H1 (cell line): ENCODE measurements around the gene KIFC1. TPM values are rescaled to one million over a fixed set of nuclear protein-coding genes. Genes with fewer than 3 reads are reported as not detected.

Experiments
- CTCF ChIA-PET: fragments of 300-600 bp; sonication (Branson Sonifier 250); formaldehyde crosslinking; loops from one replicate; lab custom pipeline; 2021; ENCODE audit not compliant: partially characterized antibody; lab: Charles Lee
- POLR2A ChIA-PET: fragments of 300-600 bp; sonication (Branson Sonifier 250); formaldehyde crosslinking; loops from one replicate; lab custom pipeline; 2021; ENCODE audit warnings: inconsistent platforms; ENCODE audit not compliant: partially characterized antibody; lab: Charles Lee
- DNase-seq, 2 experiments: peaks; one replicate each; pipeline versions ENCODE4 v3.0.0 to v3.0.0-alpha.2; 2010 to 2022; ENCODE audit warnings: low spot score in 2 of 2, low read depth in 1 of 2, mixed read lengths in 1 of 2
- FAIRE-seq: peaks from 2 replicates; lab custom pipeline; 2011; peaks lifted over from hg19 to GRCh38; lab: Jason Lieb, UNC
- H2AFZ ChIP-seq: 2 replicates; pipeline ENCODE4 v1.8.1; 2012; ENCODE audit warnings: low read length, inconsistent platforms
- H2AK5ac ChIP-seq: 2 replicates; pipeline ENCODE4 v1.6.1; 2013; ENCODE audit warnings: low read depth, low read length
- H2BK120ac ChIP-seq: replicated peaks from 2 replicates; pipeline ENCODE3; 2013; ENCODE audit warnings: low read depth, low read length, inconsistent platforms
- H2BK12ac ChIP-seq: 2 replicates; pipeline ENCODE4 v1.6.1; 2013; ENCODE audit warnings: low read depth, low read length
- H2BK15ac ChIP-seq: 2 replicates; pipeline ENCODE4 v1.6.1; 2013; ENCODE audit warnings: low read length
- H2BK20ac ChIP-seq: 2 replicates; pipeline ENCODE4 v1.6.1; 2013; ENCODE audit warnings: low read length
- H2BK5ac ChIP-seq: 2 replicates; pipeline ENCODE4 v1.6.1; 2013; ENCODE audit warnings: low read depth, low read length
- H3K14ac ChIP-seq: 2 replicates; pipeline ENCODE4 v1.6.1; 2013; ENCODE audit warnings: inconsistent platforms; ENCODE audit not compliant: insufficient read length
- H3K18ac ChIP-seq: 2 replicates; pipeline ENCODE4 v1.6.1; 2013; ENCODE audit warnings: low read length; ENCODE audit errors: extremely low read depth
- H3K23ac ChIP-seq: 2 replicates; pipeline ENCODE4 v1.6.1; 2013; ENCODE audit warnings: inconsistent platforms; ENCODE audit not compliant: insufficient read length
- H3K23me2 ChIP-seq: 2 replicates; pipeline ENCODE4 v1.6.1; 2013; ENCODE audit warnings: low read depth, low read length
- H3K27ac ChIP-seq: 2 replicates; pipeline ENCODE4 v1.6.1; 2011; ENCODE audit warnings: low read depth, low read length, inconsistent platforms
- H3K27me3 ChIP-seq, 4 experiments: replicated peaks in 1 of 4; 1 replicate in 1 of 4; 2 replicates in 3 of 4; pipeline versions ENCODE4 v1.6.1 to v1.8.1; 2011 to 2013; ENCODE audit warnings: low read length in 3 of 4, mild to moderate bottlenecking in 3 of 4, inconsistent platforms in 2 of 4, mixed read lengths in 2 of 4, moderate library complexity in 1 of 4; ENCODE audit not compliant: control insufficient read depth in 3 of 4, insufficient read depth in 3 of 4; ENCODE audit errors: extremely low read depth in 1 of 4
- H3K36me3 ChIP-seq, 4 experiments: 2 replicates each; pipeline versions ENCODE4 v1.6.1 to v1.8.1; 2011 to 2013; ENCODE audit warnings: mild to moderate bottlenecking in 4 of 4, low read length in 3 of 4, moderate library complexity in 2 of 4, control low read depth in 1 of 4, inconsistent platforms in 1 of 4; ENCODE audit not compliant: insufficient read depth in 4 of 4, control insufficient read depth in 2 of 4
- H3K4ac ChIP-seq: replicated peaks from 2 replicates; pipeline ENCODE3; 2013; ENCODE audit warnings: low read length, low read depth, mixed read lengths, inconsistent platforms; ENCODE audit not compliant: insufficient read length
- H3K4me1 ChIP-seq, 4 experiments: replicated peaks in 1 of 4; 1 replicate in 1 of 4; 2 replicates in 3 of 4; pipeline versions ENCODE4 v1.6.1 to v1.8.1; 2011 to 2013; ENCODE audit warnings: low read length in 3 of 4, inconsistent platforms in 2 of 4, mixed read lengths in 1 of 4; ENCODE audit not compliant: insufficient read depth in 4 of 4, control insufficient read depth in 3 of 4
- H3K4me2 ChIP-seq, 2 experiments: 2 replicates each; pipeline versions ENCODE4 v1.6.1 to v1.8.1; 2011 to 2013; ENCODE audit warnings: low read depth in 2 of 2, low read length in 2 of 2, control low read depth in 1 of 2, inconsistent platforms in 1 of 2, mild to moderate bottlenecking in 1 of 2; ENCODE audit not compliant: insufficient read depth in 1 of 2
- H3K4me3 ChIP-seq, 4 experiments: fragments of 200-600, 300-600 bp in 1 of 4; sonication (generic), shearing (Covaris generic), sonication (Bioruptor Twin) in 1 of 4; 2 replicates each; pipeline versions ENCODE4 v1.5.1 to v1.8.1; 2011 to 2016; ENCODE audit warnings: low read length in 4 of 4, low read depth in 3 of 4, control low read depth in 2 of 4, inconsistent platforms in 2 of 4, mild to moderate bottlenecking in 2 of 4, mixed read lengths in 1 of 4, moderate library complexity in 1 of 4; ENCODE audit not compliant: insufficient read depth in 2 of 4; ENCODE audit errors: extremely low read depth in 1 of 4
- H3K56ac ChIP-seq: replicated peaks from 2 replicates; pipeline ENCODE3; 2013; ENCODE audit warnings: low read depth, mild to moderate bottlenecking, mixed read lengths, low read length, inconsistent platforms; ENCODE audit not compliant: insufficient read length
- H3K79me1 ChIP-seq: 2 replicates; pipeline ENCODE4 v1.6.1; 2013; ENCODE audit warnings: low read depth, low read length, control low read depth
- H3K79me2 ChIP-seq, 2 experiments: 2 replicates each; pipeline versions ENCODE4 v1.6.1 to v1.8.1; 2012 to 2013; ENCODE audit warnings: low read length in 2 of 2, mild to moderate bottlenecking in 2 of 2, inconsistent platforms in 1 of 2; ENCODE audit not compliant: insufficient read depth in 2 of 2, control insufficient read depth in 1 of 2
- H3K9ac ChIP-seq, 4 experiments: replicated peaks in 1 of 4; 1 replicate in 1 of 4; 2 replicates in 3 of 4; pipeline versions ENCODE4 v1.6.1 to v1.8.1; 2011 to 2013; ENCODE audit warnings: low read depth in 3 of 4, low read length in 3 of 4, control low read depth in 2 of 4, mild to moderate bottlenecking in 2 of 4, moderate library complexity in 2 of 4, inconsistent platforms in 1 of 4; ENCODE audit errors: extremely low read depth in 1 of 4
- H3K9me3 ChIP-seq, 2 experiments: 2 replicates each; pipeline versions ENCODE4 v1.6.1 to v1.8.1; 2012 to 2013; ENCODE audit warnings: mild to moderate bottlenecking in 2 of 2, moderate library complexity in 2 of 2, control low read depth in 1 of 2, inconsistent platforms in 1 of 2, low read depth in 1 of 2, low read length in 1 of 2, mixed read lengths in 1 of 2; ENCODE audit not compliant: insufficient read depth in 2 of 2
- H4K20me1 ChIP-seq, 2 experiments: replicated peaks in 1 of 2; 2 replicates each; pipeline versions ENCODE3 to v1.8.1; 2011 to 2013; ENCODE audit warnings: inconsistent platforms in 2 of 2, low read length in 2 of 2, mild to moderate bottlenecking in 1 of 2; ENCODE audit not compliant: insufficient read depth in 2 of 2, control insufficient read depth in 1 of 2
- H4K5ac ChIP-seq: 2 replicates; pipeline ENCODE4 v1.6.1; 2013; ENCODE audit warnings: low read length, low read depth, mixed read lengths, inconsistent platforms; ENCODE audit not compliant: insufficient read length
- H4K8ac ChIP-seq: 2 replicates; pipeline ENCODE4 v1.8.0; 2013; ENCODE audit warnings: mild to moderate bottlenecking, moderate library complexity, low read length, inconsistent platforms; ENCODE audit not compliant: insufficient read depth; ENCODE audit errors: extremely low read depth
- H4K91ac ChIP-seq: replicated peaks from 2 replicates; pipeline ENCODE3; 2013; ENCODE audit warnings: low read length, mixed read lengths, inconsistent platforms; ENCODE audit not compliant: insufficient read length
- CHD1 ChIP-seq: IDR thresholded peaks from 2 replicates; pipeline ENCODE4 v1.6.1; 2012; ENCODE audit warnings: low read depth, low read length, improper control_type of control experiment
- EGR1 ChIP-seq: IDR thresholded peaks from 2 replicates; pipeline ENCODE4 v1.6.1; 2011; ENCODE audit warnings: low read depth, low read length, borderline replicate concordance
- EZH2 ChIP-seq: fragments of 200-600 bp; sonication (generic); IDR thresholded peaks from 2 replicates; pipeline ENCODE4 v1.7.1; 2012; ENCODE audit warnings: low read depth, mild to moderate bottlenecking, moderate library complexity, low read length, inconsistent platforms; ENCODE audit not compliant: severe bottlenecking
- KDM5A ChIP-seq: fragments of 200-600 bp; IDR thresholded peaks from 2 replicates; pipeline ENCODE4 v1.7.1; 2012; ENCODE audit warnings: mild to moderate bottlenecking, low read length, inconsistent platforms, mixed read lengths
- MAX ChIP-seq: IDR thresholded peaks from 2 replicates; pipeline ENCODE4 v1.6.1; 2012; ENCODE audit warnings: inconsistent platforms
- POLR2AphosphoS5 ChIP-seq: IDR thresholded peaks from 2 replicates; pipeline ENCODE4 v1.6.1; 2011; ENCODE audit warnings: low read depth, low read length
- RFX5 ChIP-seq: IDR thresholded peaks from 2 replicates; pipeline ENCODE4 v1.6.1; 2011; ENCODE audit warnings: low read depth, low read length, improper control_type of control experiment, borderline replicate concordance
- RNF2 ChIP-seq: fragments of 200-900, 300-1000 bp; sonication (generic); IDR thresholded peaks from 2 replicates; pipeline ENCODE4 v1.7.1; 2016; ENCODE audit warnings: borderline replicate concordance, low read depth, mild to moderate bottlenecking, antibody characterized with exemption, low read length; ENCODE audit not compliant: poor library complexity, severe bottlenecking; ENCODE audit errors: missing control alignments
- SIRT6 ChIP-seq: IDR thresholded peaks from one replicate; pipeline ENCODE4 v1.7.1; 2012; ENCODE audit warnings: low read length, inconsistent platforms
- SP4 ChIP-seq: IDR thresholded peaks from 2 replicates; pipeline ENCODE4 v1.6.1; 2012; ENCODE audit warnings: low read length, inconsistent platforms
- SUZ12 ChIP-seq: fragments of 200-600 bp; sonication (generic); IDR thresholded peaks from 2 replicates; pipeline ENCODE4 v1.6.1; 2012; ENCODE audit warnings: mild to moderate bottlenecking, inconsistent platforms, low read length, moderate library complexity, mixed read lengths
- TBP ChIP-seq: IDR thresholded peaks from 2 replicates; pipeline ENCODE4 v1.6.1; 2011; ENCODE audit warnings: low read depth, low read length, improper control_type of control experiment
- TCF12 ChIP-seq: IDR thresholded peaks from 2 replicates; pipeline ENCODE4 v1.6.1; 2011; ENCODE audit warnings: low read depth, mild to moderate bottlenecking, low read length
- polyA plus RNA-seq, 7 experiments: library from polyadenylated mRNA; depleted of rRNA in 3 of 7; stranded (reverse) in 5 of 7; unstranded in 2 of 7; fragments of >200 nt in 5 of 7; fragments of 200-250 nt in 2 of 7; gene quantifications; 1 replicate in 5 of 7; 2 replicates in 1 of 7; 4 replicates in 1 of 7; pipeline versions ENCODE4 v1.2.1 to v1.2.3, GENCODE V29; 2011 to 2013; ENCODE audit warnings: missing spikeins in 2 of 7, mixed read lengths in 2 of 7
- total RNA-seq: library from RNA; stranded (reverse); fragmentation: NEBNext Ultra II Directional; extraction: Animal tissue kit (Norgen Biotek cat#: 25700); gene quantifications from 2 replicates; pipeline ENCODE4 v1.2.1, GENCODE V29; 2021
- TF ChIP-seq, protein P1 (sequence below): IDR thresholded peaks from 2 replicates; pipeline ENCODE4 v1.6.1; 2012; ENCODE audit warnings: low read length, inconsistent platforms

Gene KIFC1
- total and polyA plus RNA-seq, 2 of the 8 experiments (the other 6 are each of a cell fraction or from before 2014, with no cell fraction given), result 46.6 to 64.3 TPM

DNA sequence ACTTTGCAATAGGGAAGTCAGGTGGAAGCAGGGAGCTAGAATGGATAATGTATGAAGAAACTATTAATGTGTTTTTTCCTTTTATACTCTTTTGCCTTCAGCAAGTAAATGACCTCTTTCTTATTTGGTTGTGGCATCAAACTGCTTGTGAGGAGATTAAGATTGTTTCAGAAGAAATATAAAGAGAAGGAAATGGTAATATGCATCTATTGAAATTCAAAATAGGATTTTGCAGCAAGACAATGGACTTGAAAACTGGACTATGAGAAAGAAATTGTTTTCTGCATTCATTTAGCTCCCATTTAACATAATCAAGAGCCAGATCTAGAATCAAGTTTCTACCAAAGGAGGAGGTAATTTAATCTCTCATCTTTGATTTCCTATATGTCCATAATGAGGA lies 32.3 kb upstream of the KIFC1 start:
- Histone ChIP-seq H2BK120ac (no peak overlapping the region), H3K56ac (no peak overlapping the region), H2BK20ac (no peak overlapping the region), H2AFZ (no peak overlapping the region), H2BK5ac (no peak overlapping the region), H3K4me3 (no peak overlapping the region), H4K91ac (no peak overlapping the region), H3K79me1 (no peaks in the 10 kb centered on the region), H3K79me2 (no peaks in the 10 kb centered on the region), H4K20me1 (no peaks in the 10 kb centered on the region), H3K9me3 (peaks cover 0 to 4% of the 10 kb centered on the region in 2 experiments; a peak in 1 of 4 replicates), H3K4me1 (no peaks in the 10 kb centered on the region), H3K27me3 (no peaks in the 10 kb centered on the region), H3K18ac (no peak overlapping the region), H4K5ac (no peak overlapping the region), H2AK5ac (no peak overlapping the region), H3K23ac (no peak overlapping the region), H3K14ac (no peak overlapping the region), H3K23me2 (no peaks in the 10 kb centered on the region), H3K36me3 (no peaks in the 10 kb centered on the region), H3K4me2 (no peak overlapping the region), H3K9ac (no peak overlapping the region), H4K8ac (no peak overlapping the region), H3K4ac (no peak overlapping the region), H2BK15ac (no peak overlapping the region), H2BK12ac (no peak overlapping the region), H3K27ac (no peak overlapping the region)
- DNase-seq (no peak), FAIRE-seq (no peak)
- POLR2A ChIA-PET, result interaction anchor here (1.0 kb wide), 1 partner anchor 24 kb away, joined by 3 read pairs; no protein-coding TSS in a partner anchor
- CTCF ChIA-PET, result interaction anchor here (0.6 to 4.8 kb wide), 4 partner anchors 9 to 66 kb away, joined by 3 to 23 read pairs (median 4); no protein-coding TSS in a partner anchor
- TF ChIP-seq SP4 (no peak), KDM5A (no peak), MAX (no peak), SIRT6 (no peak), POLR2AphosphoS5 (no peak), RNF2 (no peak), EZH2 (no peak), RFX5 (no peak), EGR1 (no peak), TBP (no peak), TCF12 (no peak), CHD1 (no peak), SUZ12 (no peak)
- TF ChIP-seq, protein P1, sequence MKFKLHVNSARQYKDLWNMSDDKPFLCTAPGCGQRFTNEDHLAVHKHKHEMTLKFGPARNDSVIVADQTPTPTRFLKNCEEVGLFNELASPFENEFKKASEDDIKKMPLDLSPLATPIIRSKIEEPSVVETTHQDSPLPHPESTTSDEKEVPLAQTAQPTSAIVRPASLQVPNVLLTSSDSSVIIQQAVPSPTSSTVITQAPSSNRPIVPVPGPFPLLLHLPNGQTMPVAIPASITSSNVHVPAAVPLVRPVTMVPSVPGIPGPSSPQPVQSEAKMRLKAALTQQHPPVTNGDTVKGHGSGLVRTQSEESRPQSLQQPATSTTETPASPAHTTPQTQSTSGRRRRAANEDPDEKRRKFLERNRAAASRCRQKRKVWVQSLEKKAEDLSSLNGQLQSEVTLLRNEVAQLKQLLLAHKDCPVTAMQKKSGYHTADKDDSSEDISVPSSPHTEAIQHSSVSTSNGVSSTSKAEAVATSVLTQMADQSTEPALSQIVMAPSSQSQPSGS, result no peak
